H1 (cell line): ENCODE results near the gene NUP50. TPM values are rescaled to one million over a fixed set of nuclear protein-coding genes. Genes with fewer than 3 reads are reported as not detected.

Source experiments
- polyA plus RNA-seq, 7 experiments: library from polyadenylated mRNA; depleted of rRNA in 3 of 7; stranded (reverse) in 5 of 7; unstranded in 2 of 7; fragments of >200 nt in 5 of 7; fragments of 200-250 nt in 2 of 7; gene quantifications; 1 replicate in 5 of 7; 2 replicates in 1 of 7; 4 replicates in 1 of 7; pipeline versions ENCODE4 v1.2.1 to v1.2.3, GENCODE V29; 2011 to 2013; ENCODE audit warnings: missing spikeins in 2 of 7, mixed read lengths in 2 of 7
- total RNA-seq: library from RNA; stranded (reverse); fragmentation: NEBNext Ultra II Directional; extraction: Animal tissue kit (Norgen Biotek cat#: 25700); gene quantifications from 2 replicates; pipeline ENCODE4 v1.2.1, GENCODE V29; 2021
- TF ChIP-seq, protein P1 (sequence below): fragments of 300-600 bp; sonication (generic); IDR thresholded peaks from 2 replicates; pipeline ENCODE4 v1.7.1; 2012; ENCODE audit warnings: low read length, moderate library complexity, mild to moderate bottlenecking, inconsistent platforms; ENCODE audit not compliant: insufficient replicate concordance

NUP50 gene
- total and polyA plus RNA-seq, 2 of the 8 experiments (the other 6 are each of a cell fraction or from before 2014, with no cell fraction given): 20.0 to 112 TPM

DNA sequence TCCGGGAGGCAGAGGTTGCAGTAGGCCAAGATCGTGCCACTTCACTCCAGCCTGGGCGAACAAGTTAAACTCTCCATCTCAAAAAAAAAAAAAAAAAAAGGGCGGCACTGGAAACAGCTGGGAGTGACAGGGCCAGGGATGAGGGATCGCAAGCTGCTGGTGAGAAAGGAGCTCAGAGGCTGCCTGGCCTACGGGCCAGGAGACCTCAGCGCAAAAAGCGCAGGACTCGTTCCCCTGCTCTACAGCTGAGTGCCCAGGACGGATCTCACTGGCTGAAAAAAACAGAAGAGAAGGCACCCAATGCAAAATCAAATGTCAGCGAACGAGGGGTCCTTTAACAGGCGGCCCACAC is 650 bp upstream of the NUP50 start (continued):
- TF ChIP-seq, protein P1, sequence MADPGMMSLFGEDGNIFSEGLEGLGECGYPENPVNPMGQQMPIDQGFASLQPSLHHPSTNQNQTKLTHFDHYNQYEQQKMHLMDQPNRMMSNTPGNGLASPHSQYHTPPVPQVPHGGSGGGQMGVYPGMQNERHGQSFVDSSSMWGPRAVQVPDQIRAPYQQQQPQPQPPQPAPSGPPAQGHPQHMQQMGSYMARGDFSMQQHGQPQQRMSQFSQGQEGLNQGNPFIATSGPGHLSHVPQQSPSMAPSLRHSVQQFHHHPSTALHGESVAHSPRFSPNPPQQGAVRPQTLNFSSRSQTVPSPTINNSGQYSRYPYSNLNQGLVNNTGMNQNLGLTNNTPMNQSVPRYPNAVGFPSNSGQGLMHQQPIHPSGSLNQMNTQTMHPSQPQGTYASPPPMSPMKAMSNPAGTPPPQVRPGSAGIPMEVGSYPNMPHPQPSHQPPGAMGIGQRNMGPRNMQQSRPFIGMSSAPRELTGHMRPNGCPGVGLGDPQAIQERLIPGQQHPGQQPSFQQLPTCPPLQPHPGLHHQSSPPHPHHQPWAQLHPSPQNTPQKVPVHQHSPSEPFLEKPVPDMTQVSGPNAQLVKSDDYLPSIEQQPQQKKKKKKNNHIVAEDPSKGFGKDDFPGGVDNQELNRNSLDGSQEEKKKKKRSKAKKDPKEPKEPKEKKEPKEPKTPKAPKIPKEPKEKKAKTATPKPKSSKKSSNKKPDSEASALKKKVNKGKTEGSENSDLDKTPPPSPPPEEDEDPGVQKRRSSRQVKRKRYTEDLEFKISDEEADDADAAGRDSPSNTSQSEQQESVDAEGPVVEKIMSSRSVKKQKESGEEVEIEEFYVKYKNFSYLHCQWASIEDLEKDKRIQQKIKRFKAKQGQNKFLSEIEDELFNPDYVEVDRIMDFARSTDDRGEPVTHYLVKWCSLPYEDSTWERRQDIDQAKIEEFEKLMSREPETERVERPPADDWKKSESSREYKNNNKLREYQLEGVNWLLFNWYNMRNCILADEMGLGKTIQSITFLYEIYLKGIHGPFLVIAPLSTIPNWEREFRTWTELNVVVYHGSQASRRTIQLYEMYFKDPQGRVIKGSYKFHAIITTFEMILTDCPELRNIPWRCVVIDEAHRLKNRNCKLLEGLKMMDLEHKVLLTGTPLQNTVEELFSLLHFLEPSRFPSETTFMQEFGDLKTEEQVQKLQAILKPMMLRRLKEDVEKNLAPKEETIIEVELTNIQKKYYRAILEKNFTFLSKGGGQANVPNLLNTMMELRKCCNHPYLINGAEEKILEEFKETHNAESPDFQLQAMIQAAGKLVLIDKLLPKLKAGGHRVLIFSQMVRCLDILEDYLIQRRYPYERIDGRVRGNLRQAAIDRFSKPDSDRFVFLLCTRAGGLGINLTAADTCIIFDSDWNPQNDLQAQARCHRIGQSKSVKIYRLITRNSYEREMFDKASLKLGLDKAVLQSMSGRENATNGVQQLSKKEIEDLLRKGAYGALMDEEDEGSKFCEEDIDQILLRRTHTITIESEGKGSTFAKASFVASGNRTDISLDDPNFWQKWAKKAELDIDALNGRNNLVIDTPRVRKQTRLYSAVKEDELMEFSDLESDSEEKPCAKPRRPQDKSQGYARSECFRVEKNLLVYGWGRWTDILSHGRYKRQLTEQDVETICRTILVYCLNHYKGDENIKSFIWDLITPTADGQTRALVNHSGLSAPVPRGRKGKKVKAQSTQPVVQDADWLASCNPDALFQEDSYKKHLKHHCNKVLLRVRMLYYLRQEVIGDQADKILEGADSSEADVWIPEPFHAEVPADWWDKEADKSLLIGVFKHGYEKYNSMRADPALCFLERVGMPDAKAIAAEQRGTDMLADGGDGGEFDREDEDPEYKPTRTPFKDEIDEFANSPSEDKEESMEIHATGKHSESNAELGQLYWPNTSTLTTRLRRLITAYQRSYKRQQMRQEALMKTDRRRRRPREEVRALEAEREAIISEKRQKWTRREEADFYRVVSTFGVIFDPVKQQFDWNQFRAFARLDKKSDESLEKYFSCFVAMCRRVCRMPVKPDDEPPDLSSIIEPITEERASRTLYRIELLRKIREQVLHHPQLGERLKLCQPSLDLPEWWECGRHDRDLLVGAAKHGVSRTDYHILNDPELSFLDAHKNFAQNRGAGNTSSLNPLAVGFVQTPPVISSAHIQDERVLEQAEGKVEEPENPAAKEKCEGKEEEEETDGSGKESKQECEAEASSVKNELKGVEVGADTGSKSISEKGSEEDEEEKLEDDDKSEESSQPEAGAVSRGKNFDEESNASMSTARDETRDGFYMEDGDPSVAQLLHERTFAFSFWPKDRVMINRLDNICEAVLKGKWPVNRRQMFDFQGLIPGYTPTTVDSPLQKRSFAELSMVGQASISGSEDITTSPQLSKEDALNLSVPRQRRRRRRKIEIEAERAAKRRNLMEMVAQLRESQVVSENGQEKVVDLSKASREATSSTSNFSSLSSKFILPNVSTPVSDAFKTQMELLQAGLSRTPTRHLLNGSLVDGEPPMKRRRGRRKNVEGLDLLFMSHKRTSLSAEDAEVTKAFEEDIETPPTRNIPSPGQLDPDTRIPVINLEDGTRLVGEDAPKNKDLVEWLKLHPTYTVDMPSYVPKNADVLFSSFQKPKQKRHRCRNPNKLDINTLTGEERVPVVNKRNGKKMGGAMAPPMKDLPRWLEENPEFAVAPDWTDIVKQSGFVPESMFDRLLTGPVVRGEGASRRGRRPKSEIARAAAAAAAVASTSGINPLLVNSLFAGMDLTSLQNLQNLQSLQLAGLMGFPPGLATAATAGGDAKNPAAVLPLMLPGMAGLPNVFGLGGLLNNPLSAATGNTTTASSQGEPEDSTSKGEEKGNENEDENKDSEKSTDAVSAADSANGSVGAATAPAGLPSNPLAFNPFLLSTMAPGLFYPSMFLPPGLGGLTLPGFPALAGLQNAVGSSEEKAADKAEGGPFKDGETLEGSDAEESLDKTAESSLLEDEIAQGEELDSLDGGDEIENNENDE: no peak
- TF ChIP-seq, all 59 proteins: peak for 2
